ENCODE measurements around the gene ARV1. TPM values are rescaled to one million over a fixed set of nuclear protein-coding genes. Genes with fewer than 3 reads are reported as not detected.

ARV1 gene
- total and polyA plus RNA-seq, 2 of the 13 experiments (the other 11 are each of a cell fraction or from before 2014, with no cell fraction given): 13.0 to 15.2 TPM

DNA sequence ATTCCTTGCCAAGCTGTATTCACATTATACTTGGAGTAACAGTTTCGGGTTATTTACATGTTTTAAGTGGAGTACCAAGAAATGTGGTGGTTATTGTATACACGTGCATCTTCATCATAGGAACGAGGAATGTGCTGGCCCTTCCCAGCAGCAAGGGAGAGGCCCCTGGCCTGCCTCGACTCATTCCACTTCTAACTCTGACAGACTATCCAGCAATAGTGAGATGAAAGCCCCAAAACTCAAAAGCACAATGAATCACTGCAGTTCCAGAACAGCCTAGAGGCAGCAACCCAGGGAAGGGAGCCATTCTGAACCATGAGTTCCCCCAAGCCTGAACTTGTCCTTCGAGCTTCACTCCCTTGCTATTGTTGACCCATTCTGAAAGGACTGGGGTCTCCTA is 38.1 kb downstream of the ARV1 start:
- Histone ChIP-seq H2AFZ (ENCODE audit: low read length) (no peak overlapping the region), H3K4me1 (ENCODE audit: insufficient read depth, low read length) (0 out of 2 replicates have a peak, but pooled peaks cover 6% of the 10 kb centered on the region), H3K27ac (ENCODE audit: extremely low read length, insufficient read depth, low read length) (no peak overlapping the region), H3K79me2 (ENCODE audit: insufficient read depth, low read length) (no peaks in the 10 kb centered on the region), H3K4me3 (replicated peaks in 1 of 3; ENCODE audit: insufficient read depth in 1 of 3, low read depth in 2 of 3, low read length in 3 of 3) (no peak overlapping the region), H3K9me3 (ENCODE audit: low read length) (no peaks in the 10 kb centered on the region), H3K4me2 (ENCODE audit: low read depth, low read length) (no peak overlapping the region), H4K20me1 (ENCODE audit: insufficient read depth, low read length) (no peaks in the 10 kb centered on the region), H3K36me3 (replicated peaks in 1 of 2; ENCODE audit: control insufficient read depth in 1 of 2, insufficient read depth in 2 of 2, low read length in 2 of 2) (no peaks in the 10 kb centered on the region), H3K27me3 (ENCODE audit: control insufficient read depth in 1 of 2, insufficient read depth in 2 of 2, low read length in 2 of 2) (peaks cover 0 to 5% of the 10 kb centered on the region in 2 experiments; a peak in 1 of 5 replicates), H3K9ac (ENCODE audit: insufficient read depth, low read depth, low read length) (no peak overlapping the region)
- ChIA-PET CTCF (ENCODE audit: low intra/inter-chr PET ratio, low total read pairs) (no interaction called here), POLR2A (no interaction called here)
- WGBS (ENCODE audit: low lambda C conversion rate): 37% methylated on average over 5 of the region's 5 CpGs
- intact Hi-C loops (cut with micrococcal nuclease; ENCODE audit: unreplicated experiment): no loop called here
- FAIRE-seq (no peak), DNase-seq (ENCODE audit: low spot score) (no peak), ATAC-seq (no peak)
- TF ChIP-seq ZNF333 (CRISPR knock-in tag; IDR thresholded peaks at IDR 0.05; ENCODE audit: borderline replicate concordance): no peak
- no peak for TF ChIP-seq RXRB (CRISPR knock-in tag; IDR thresholded peaks at IDR 0.05; ENCODE audit: borderline replicate concordance)
- TF ChIP-seq ATM (IDR thresholded peaks at IDR 0.05; ENCODE audit: borderline replicate concordance): no peak
- TF ChIP-seq ZNF737 (CRISPR knock-in tag; IDR thresholded peaks at IDR 0.05; ENCODE audit: borderline replicate concordance): no peak
- no peak for TF ChIP-seq SMAD1 (CRISPR knock-in tag; IDR thresholded peaks at IDR 0.05; ENCODE audit: borderline replicate concordance, low read depth)
- no peak for TF ChIP-seq ZNF446 (CRISPR knock-in tag; IDR thresholded peaks at IDR 0.05)
- TF ChIP-seq PTBP1 (IDR thresholded peaks at IDR 0.05; ENCODE audit: low read depth, low read length, poor library complexity, severe bottlenecking): no peak
- TF ChIP-seq, protein P1, sequence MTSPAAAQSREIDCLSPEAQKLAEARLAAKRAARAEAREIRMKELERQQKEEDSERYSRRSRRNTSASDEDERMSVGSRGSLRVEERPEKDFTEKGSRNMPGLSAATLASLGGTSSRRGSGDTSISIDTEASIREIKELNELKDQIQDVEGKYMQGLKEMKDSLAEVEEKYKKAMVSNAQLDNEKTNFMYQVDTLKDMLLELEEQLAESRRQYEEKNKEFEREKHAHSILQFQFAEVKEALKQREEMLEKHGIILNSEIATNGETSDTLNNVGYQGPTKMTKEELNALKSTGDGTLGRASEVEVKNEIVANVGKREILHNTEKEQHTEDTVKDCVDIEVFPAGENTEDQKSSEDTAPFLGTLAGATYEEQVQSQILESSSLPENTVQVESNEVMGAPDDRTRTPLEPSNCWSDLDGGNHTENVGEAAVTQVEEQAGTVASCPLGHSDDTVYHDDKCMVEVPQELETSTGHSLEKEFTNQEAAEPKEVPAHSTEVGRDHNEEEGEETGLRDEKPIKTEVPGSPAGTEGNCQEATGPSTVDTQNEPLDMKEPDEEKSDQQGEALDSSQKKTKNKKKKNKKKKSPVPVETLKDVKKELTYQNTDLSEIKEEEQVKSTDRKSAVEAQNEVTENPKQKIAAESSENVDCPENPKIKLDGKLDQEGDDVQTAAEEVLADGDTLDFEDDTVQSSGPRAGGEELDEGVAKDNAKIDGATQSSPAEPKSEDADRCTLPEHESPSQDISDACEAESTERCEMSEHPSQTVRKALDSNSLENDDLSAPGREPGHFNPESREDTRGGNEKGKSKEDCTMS (CRISPR knock-in tag; conservative IDR thresholded peaks at IDR 0.05): no peak
- TF ChIP-seq, protein P2, sequence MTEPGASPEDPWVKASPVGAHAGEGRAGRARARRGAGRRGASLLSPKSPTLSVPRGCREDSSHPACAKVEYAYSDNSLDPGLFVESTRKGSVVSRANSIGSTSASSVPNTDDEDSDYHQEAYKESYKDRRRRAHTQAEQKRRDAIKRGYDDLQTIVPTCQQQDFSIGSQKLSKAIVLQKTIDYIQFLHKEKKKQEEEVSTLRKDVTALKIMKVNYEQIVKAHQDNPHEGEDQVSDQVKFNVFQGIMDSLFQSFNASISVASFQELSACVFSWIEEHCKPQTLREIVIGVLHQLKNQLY (CRISPR knock-in tag; IDR thresholded peaks at IDR 0.05): no peak
- TF ChIP-seq, protein P3, sequence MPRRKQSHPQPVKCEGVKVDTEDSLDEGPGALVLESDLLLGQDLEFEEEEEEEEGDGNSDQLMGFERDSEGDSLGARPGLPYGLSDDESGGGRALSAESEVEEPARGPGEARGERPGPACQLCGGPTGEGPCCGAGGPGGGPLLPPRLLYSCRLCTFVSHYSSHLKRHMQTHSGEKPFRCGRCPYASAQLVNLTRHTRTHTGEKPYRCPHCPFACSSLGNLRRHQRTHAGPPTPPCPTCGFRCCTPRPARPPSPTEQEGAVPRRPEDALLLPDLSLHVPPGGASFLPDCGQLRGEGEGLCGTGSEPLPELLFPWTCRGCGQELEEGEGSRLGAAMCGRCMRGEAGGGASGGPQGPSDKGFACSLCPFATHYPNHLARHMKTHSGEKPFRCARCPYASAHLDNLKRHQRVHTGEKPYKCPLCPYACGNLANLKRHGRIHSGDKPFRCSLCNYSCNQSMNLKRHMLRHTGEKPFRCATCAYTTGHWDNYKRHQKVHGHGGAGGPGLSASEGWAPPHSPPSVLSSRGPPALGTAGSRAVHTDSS (CRISPR knock-in tag; conservative IDR thresholded peaks at IDR 0.05): no peak
- no peak for TF ChIP-seq NRL (CRISPR knock-in tag; IDR thresholded peaks at IDR 0.05; ENCODE audit: borderline replicate concordance)
- no peak for TF ChIP-seq ZNF562 (CRISPR knock-in tag; IDR thresholded peaks at IDR 0.05; ENCODE audit: borderline replicate concordance)
- no peak for TF ChIP-seq ZNF354B (CRISPR knock-in tag; IDR thresholded peaks at IDR 0.05)
- TF ChIP-seq ZNF546 (CRISPR knock-in tag; conservative IDR thresholded peaks at IDR 0.05): no peak
- TF ChIP-seq CREB1 (IDR thresholded peaks at IDR 0.05): no peak
- TF ChIP-seq CREB1 (CRISPR knock-in tag; IDR thresholded peaks at IDR 0.05): no peak
- TF ChIP-seq KLF16 (CRISPR knock-in tag; IDR thresholded peaks at IDR 0.05): no peak
- no peak for TF ChIP-seq SP140L (CRISPR knock-in tag; IDR thresholded peaks at IDR 0.05; ENCODE audit: borderline replicate concordance)
- no peak for TF ChIP-seq ETV6 (CRISPR knock-in tag; conservative IDR thresholded peaks at IDR 0.05)
- no peak for TF ChIP-seq FOXM1 (CRISPR knock-in tag; IDR thresholded peaks at IDR 0.05)
- no TSS peak for BruUV-seq (replicated peaks)
- in situ Hi-C loops (cut with HindIII; ENCODE audit: extremely low pct_ligation_motif_present, low pct_unique_long_range_greater_than_20kb): no loop called here

Measured in HepG2 (cell line).